Glomerular visceral epithelial cell (primary cell): ENCODE measurements around the gene ADCK2.

Experiments used
- DNase-seq: peaks from one replicate; pipeline ENCODE4 v3.0.0-alpha.2; 2016; ENCODE audit errors: extremely low spot score

ADCK2 gene

DNA sequence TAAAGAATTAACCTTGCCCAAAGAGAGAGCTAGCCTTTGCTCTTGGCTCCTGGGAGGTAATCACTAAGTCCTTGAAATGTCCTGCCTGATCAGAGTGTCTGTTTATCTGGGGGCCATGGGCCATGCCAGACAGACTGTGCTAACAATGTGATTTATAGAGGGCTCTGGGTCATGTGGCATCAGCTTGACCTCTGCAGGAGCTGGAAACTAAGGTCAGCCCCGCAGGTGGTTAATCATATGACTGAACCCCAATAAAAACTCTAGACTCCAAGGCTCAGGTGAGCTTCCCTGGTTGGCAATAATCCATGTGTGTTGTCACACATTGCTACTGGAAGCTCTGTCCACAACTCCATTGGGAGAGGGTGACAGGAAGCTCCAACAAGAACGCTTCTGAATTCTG, 71.3 kb downstream of the ADCK2 start:
- DNase-seq: no peak
